ENCODE measurements around the gene ZNF276. TPM values are rescaled to one million over a fixed set of nuclear protein-coding genes. Genes with fewer than 3 reads are reported as not detected.

ZNF276 gene
- polyA plus RNA-seq, 3 donors, result 2.2 to 54.5 (median 3.2) TPM

DNA sequence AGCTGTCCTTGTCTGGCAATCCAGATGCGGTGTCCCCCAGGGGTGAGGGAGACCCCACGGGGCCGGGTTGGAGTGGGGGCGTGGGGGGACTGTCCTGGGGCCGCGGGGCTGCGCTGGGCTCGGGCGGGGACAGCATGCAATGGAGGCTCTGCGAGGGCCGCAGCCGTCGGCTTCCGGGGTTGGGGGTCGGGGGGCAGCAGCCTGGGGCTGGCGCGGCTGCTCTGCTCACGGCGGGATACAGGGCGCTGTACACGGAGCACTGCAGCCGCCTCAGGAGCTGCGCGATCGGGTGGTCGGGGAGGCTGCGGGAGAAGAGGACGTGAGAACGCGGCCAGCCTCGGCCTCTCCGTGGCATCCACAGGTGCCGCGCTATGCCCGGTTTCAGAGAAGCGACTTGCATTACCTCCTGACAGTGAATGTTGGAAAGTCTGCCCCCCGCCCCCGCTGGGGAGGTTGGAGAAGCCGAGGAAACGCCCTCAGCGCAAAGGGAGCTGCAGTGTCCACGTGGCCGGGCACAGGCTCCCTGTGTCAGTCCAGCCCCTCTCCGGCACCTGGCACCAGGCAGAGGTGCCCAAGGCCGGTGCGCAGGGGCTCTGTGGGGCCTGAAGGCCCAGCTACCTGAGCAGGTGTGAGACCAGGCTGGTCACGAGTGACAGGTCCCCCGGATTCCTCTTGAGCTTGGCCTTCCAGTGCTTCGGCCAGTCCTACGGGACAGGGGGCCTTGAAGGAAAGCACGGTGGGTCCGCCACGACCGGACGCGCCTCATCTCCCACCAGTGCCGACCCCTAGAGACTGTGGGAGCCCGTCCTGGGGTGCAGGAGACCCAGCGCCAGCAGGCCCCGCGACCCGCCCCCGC is 10.4 kb upstream of the ZNF276 start:
- intact Hi-C loops (cut with micrococcal nuclease), result no loop called here
- Mint-ChIP-seq H3K9me3 (peaks cover 0 to 2% (median 0%) of the 10 kb centered on the region in 7 donors), H3K4me3 (no peak overlapping the region), H3K4me1 (peaks cover 11% of the 10 kb centered on the region), H3K27me3 (ENCODE audit: low read depth in 3 of 3) (peaks cover 10 to 20% (median 16%) of the 10 kb centered on the region in 3 donors), H3K27ac (no peak overlapping the region), H3K36me3 (peaks cover 7 to 23% of the 10 kb centered on the region in 2 donors)
- Histone ChIP-seq H3K79me2 (ENCODE audit: insufficient read depth, low read length) (no peaks in the 10 kb centered on the region), H3K36me3 (replicated peaks in 1 of 2; ENCODE audit: control insufficient read depth in 1 of 2, insufficient read depth in 2 of 2, low read length in 2 of 2) (peaks cover 9 to 18% of the 10 kb centered on the region in 2 donors), H2AFZ (ENCODE audit: insufficient read depth, low read depth, low read length, poor library complexity, severe bottlenecking) (no peak overlapping the region), H3K27ac (ENCODE audit: low read depth in 1 of 2, low read length in 2 of 2) (no peak overlapping the region), H3K4me3 (replicated peaks in 1 of 3; ENCODE audit: low read depth in 2 of 3, low read length in 3 of 3) (no peak overlapping the region), H4K20me1 (ENCODE audit: insufficient read depth, low read length) (no peaks in the 10 kb centered on the region), H3K9me3 (replicated peaks in 1 of 2; ENCODE audit: control insufficient read depth in 1 of 2, insufficient read depth in 1 of 2, low read length in 2 of 2) (no peaks in the 10 kb centered on the region), H3K9ac (ENCODE audit: insufficient read depth, low read length, poor library complexity, severe bottlenecking) (no peak overlapping the region), H3K4me2 (replicated peaks; ENCODE audit: extremely low read depth, low read length, poor library complexity, severe bottlenecking) (peak overlapping the region; percentile 74), H3K27me3 (ENCODE audit: control insufficient read depth in 2 of 2, insufficient read depth in 2 of 2, low read length in 2 of 2) (peaks cover 0 to 12% of the 10 kb centered on the region in 2 donors), H3K4me1 (ENCODE audit: control insufficient read depth in 1 of 2, insufficient read depth in 2 of 2, low read length in 2 of 2) (peaks cover 16 to 17% of the 10 kb centered on the region in 2 donors)
- no peak for DNase-seq
- TF ChIP-seq, protein P1, sequence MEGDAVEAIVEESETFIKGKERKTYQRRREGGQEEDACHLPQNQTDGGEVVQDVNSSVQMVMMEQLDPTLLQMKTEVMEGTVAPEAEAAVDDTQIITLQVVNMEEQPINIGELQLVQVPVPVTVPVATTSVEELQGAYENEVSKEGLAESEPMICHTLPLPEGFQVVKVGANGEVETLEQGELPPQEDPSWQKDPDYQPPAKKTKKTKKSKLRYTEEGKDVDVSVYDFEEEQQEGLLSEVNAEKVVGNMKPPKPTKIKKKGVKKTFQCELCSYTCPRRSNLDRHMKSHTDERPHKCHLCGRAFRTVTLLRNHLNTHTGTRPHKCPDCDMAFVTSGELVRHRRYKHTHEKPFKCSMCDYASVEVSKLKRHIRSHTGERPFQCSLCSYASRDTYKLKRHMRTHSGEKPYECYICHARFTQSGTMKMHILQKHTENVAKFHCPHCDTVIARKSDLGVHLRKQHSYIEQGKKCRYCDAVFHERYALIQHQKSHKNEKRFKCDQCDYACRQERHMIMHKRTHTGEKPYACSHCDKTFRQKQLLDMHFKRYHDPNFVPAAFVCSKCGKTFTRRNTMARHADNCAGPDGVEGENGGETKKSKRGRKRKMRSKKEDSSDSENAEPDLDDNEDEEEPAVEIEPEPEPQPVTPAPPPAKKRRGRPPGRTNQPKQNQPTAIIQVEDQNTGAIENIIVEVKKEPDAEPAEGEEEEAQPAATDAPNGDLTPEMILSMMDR (IDR thresholded peaks at IDR 0.05), result no peak
- WGBS (ENCODE audit: insufficient coverage), result 95% methylated on average over 46 of the region's 63 CpGs

DNA sequence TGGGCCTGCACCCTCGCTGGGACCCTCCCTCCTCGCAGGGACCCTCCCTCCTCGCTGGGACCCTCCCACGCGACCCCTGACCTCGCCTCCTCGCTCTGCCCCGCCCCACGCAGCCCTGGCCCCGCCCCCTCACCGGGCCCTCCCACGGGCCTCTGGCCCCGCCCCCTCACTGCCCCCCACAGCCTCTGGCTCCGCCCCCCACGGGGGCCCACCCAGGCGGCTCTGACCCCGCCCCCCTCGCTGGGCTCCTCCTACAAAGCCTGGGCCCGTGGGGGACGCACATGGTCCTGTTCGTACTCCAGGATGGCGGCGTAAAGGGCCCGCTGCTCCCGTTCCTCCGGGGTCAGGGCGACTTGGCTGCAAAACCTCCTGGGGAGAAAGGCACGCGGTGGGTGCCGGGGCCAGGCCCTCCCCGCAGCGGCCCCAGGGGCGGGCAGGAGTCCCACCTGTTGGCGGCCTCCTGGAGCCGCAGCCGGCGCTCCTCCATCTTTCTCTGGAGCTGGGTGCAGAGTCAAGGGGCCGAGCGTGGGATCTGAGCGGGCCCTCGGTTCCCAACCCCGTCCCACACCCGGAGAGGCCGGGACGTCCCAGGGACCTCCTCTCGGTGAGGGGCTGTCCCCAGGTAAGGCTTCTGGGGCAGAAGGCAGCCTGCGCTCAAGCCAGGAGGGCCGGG is 9.6 kb upstream of the ZNF276 start:
- Histone ChIP-seq H3K4me3 (replicated peaks in 1 of 3; ENCODE audit: low read depth in 2 of 3, low read length in 3 of 3) (peak overlapping the region; percentile 1 to 63 (median 16)), H3K9me3 (replicated peaks in 1 of 2; ENCODE audit: control insufficient read depth in 1 of 2, insufficient read depth in 1 of 2, low read length in 2 of 2) (no peaks in the 10 kb centered on the region), H3K27ac (ENCODE audit: low read depth in 1 of 2, low read length in 2 of 2) (no peak overlapping the region), H3K4me1 (ENCODE audit: control insufficient read depth in 1 of 2, insufficient read depth in 2 of 2, low read length in 2 of 2) (peaks cover 12 to 14% of the 10 kb centered on the region in 2 donors), H3K79me2 (ENCODE audit: insufficient read depth, low read length) (no peaks in the 10 kb centered on the region), H3K27me3 (ENCODE audit: control insufficient read depth in 2 of 2, insufficient read depth in 2 of 2, low read length in 2 of 2) (peaks cover 0 to 12% of the 10 kb centered on the region in 2 donors), H3K4me2 (replicated peaks; ENCODE audit: extremely low read depth, low read length, poor library complexity, severe bottlenecking) (peak overlapping the region; percentile 74), H3K36me3 (replicated peaks in 1 of 2; ENCODE audit: control insufficient read depth in 1 of 2, insufficient read depth in 2 of 2, low read length in 2 of 2) (peaks cover 9 to 18% of the 10 kb centered on the region in 2 donors), H4K20me1 (ENCODE audit: insufficient read depth, low read length) (no peaks in the 10 kb centered on the region), H2AFZ (ENCODE audit: insufficient read depth, low read depth, low read length, poor library complexity, severe bottlenecking) (peak overlapping the region; percentile 68), H3K9ac (ENCODE audit: insufficient read depth, low read length, poor library complexity, severe bottlenecking) (peak overlapping the region; percentile 15)
- H3K4me1 Mint-ChIP-seq, result peaks cover 7% of the 10 kb centered on the region
- peaks cover 9 to 29% of the 10 kb centered on the region in 2 donors for H3K36me3 Mint-ChIP-seq
- no peak overlapping the region for H3K27ac Mint-ChIP-seq
- intact Hi-C loops (cut with micrococcal nuclease), result no loop called here
- H3K4me3 Mint-ChIP-seq, result peak overlapping the region; percentile 31 to 64
- H3K27me3 Mint-ChIP-seq (ENCODE audit: low read depth in 3 of 3), result peaks cover 10 to 20% (median 16%) of the 10 kb centered on the region in 3 donors
- peaks cover 0 to 2% (median 0%) of the 10 kb centered on the region in 7 donors for H3K9me3 Mint-ChIP-seq
- WGBS (ENCODE audit: insufficient coverage), result 3% methylated on average over 38 of the region's 48 CpGs
- no peak for DNase-seq
- TF ChIP-seq, protein P1 (IDR thresholded peaks at IDR 0.05), result no peak

All from CD14-positive monocyte (primary cell).